Calu3 (cell line): Measurements from ENCODE around the gene CMTM2. TPM values are rescaled to one million over a fixed set of nuclear protein-coding genes. Genes with fewer than 3 reads are reported as not detected.

Source experiments
- BruUV-seq: library from RNA; stranded (reverse); fragments of 400-500 nt; replicated peaks from 2 replicates; lab custom pipeline; 2021; lab: Mats Ljungman, UMichigan
- CTCF ChIA-PET: fragments of 300-600 bp; sonication (Branson Sonifier 250); formaldehyde crosslinking; loops from one replicate; lab custom pipeline; 2022; ENCODE audit warnings: antibody characterized with exemption; lab: Charles Lee
- DNase-seq: peaks from one replicate; pipeline ENCODE4 v3.0.0; 2022
- H3K27ac Mint-ChIP-seq: one replicate; pipeline ENCODE4 v1.8.0; 2022; ENCODE audit warnings: mixed read lengths; ENCODE audit not compliant: unreplicated experiment
- H3K27me3 Mint-ChIP-seq: one replicate; pipeline ENCODE4 v1.8.0; 2022; ENCODE audit warnings: mixed read lengths; ENCODE audit not compliant: unreplicated experiment
- H3K36me3 Mint-ChIP-seq: one replicate; pipeline ENCODE4 v1.8.0; 2022; ENCODE audit warnings: mild to moderate bottlenecking, moderate library complexity, mixed read lengths; ENCODE audit not compliant: insufficient read depth, unreplicated experiment
- H3K4me1 Mint-ChIP-seq: one replicate; pipeline ENCODE4 v1.8.0; 2022; ENCODE audit warnings: mild to moderate bottlenecking, low read depth, mixed read lengths; ENCODE audit not compliant: unreplicated experiment
- H3K4me3 Mint-ChIP-seq: one replicate; pipeline ENCODE4 v1.8.0; 2022; ENCODE audit warnings: mild to moderate bottlenecking, low read depth, moderate library complexity, mixed read lengths; ENCODE audit not compliant: unreplicated experiment
- H3K9me3 Mint-ChIP-seq: one replicate; pipeline ENCODE4 v1.8.0; 2022; ENCODE audit warnings: low read depth, mixed read lengths; ENCODE audit not compliant: unreplicated experiment
- CTCF ChIP-seq: fragments of 200-600 bp; IDR thresholded peaks from one replicate; pipeline ENCODE4 v1.8.0; 2022; ENCODE audit warnings: antibody characterized with exemption; ENCODE audit not compliant: unreplicated experiment
- intact Hi-C: fragments of 100-400 bp; cut with micrococcal nuclease; formaldehyde crosslinking; loops from one replicate; pipeline ENCODE4 v1.10.0; 2022; ENCODE audit not compliant: unreplicated experiment
- total RNA-seq: library from RNA; stranded (reverse); gene quantifications from 2 replicates; pipeline ENCODE4 v1.2.3, GENCODE V29; 2022

Gene CMTM2
- total RNA-seq, 1 experiment from 2014 or later, result 0.92 TPM

- DNase-seq, result no peak
- H3K27ac Mint-ChIP-seq, result no peak overlapping the region
- no peak for TF ChIP-seq CTCF
- no peak overlapping the region for H3K4me3 Mint-ChIP-seq
- H3K36me3 Mint-ChIP-seq, result peaks cover 12% of the 10 kb centered on the region
- intact Hi-C loops, result no loop called here
- peaks cover 10% of the 10 kb centered on the region for H3K4me1 Mint-ChIP-seq
- CTCF ChIA-PET, result no interaction called here
- H3K27me3 Mint-ChIP-seq, result no peaks in the 10 kb centered on the region
- no TSS peak for BruUV-seq
- H3K9me3 Mint-ChIP-seq, result peaks cover 6% of the 10 kb centered on the region
Observed at GRCh38 chr16:66599726-66600125, 20.5 kb downstream of the CMTM2 start.

- Mint-ChIP-seq H3K4me1 (peaks cover 10% of the 10 kb centered on the region), H3K27ac (no peak overlapping the region), H3K36me3 (peaks cover 18% of the 10 kb centered on the region), H3K27me3 (no peaks in the 10 kb centered on the region), H3K9me3 (peaks cover 6% of the 10 kb centered on the region), H3K4me3 (no peak overlapping the region)
- DNase-seq, result no peak
- no TSS peak for BruUV-seq
- intact Hi-C loops, result no loop called here
- no peak for TF ChIP-seq CTCF
- CTCF ChIA-PET, result no interaction called here
Observed at GRCh38 chr16:66600477-66600876, 21.2 kb downstream of the CMTM2 start.

- no peak for DNase-seq
- Mint-ChIP-seq H3K27me3 (no peaks in the 10 kb centered on the region), H3K36me3 (peaks cover 23% of the 10 kb centered on the region), H3K27ac (no peak overlapping the region), H3K9me3 (peaks cover 6% of the 10 kb centered on the region), H3K4me1 (peaks cover 19% of the 10 kb centered on the region), H3K4me3 (no peak overlapping the region)
- CTCF ChIA-PET, result no interaction called here
- no TSS peak for BruUV-seq
- intact Hi-C loops, result no loop called here
- no peak for TF ChIP-seq CTCF
Observed at GRCh38 chr16:66601471-66601870, 22.2 kb downstream of the CMTM2 start.

- intact Hi-C loops, result no loop called here
- peaks cover 6% of the 10 kb centered on the region for H3K9me3 Mint-ChIP-seq
- TSS peak; percentile 57 for BruUV-seq
- CTCF ChIA-PET, result interaction anchor here (0.6 kb wide), 1 partner anchor 42 kb away, joined by 4 read pairs; no protein-coding TSS in a partner anchor
- H3K4me3 Mint-ChIP-seq, result peak overlapping the region; percentile 78
- peak overlapping the region; percentile 53 for H3K27ac Mint-ChIP-seq
- no peak for TF ChIP-seq CTCF
- peak; percentile 23 for DNase-seq
- H3K4me1 Mint-ChIP-seq, result peaks cover 28% of the 10 kb centered on the region
- H3K27me3 Mint-ChIP-seq, result no peaks in the 10 kb centered on the region
- H3K36me3 Mint-ChIP-seq, result peaks cover 37% of the 10 kb centered on the region
Observed at GRCh38 chr16:66603537-66604375, 24.5 kb downstream of the CMTM2 start.
